HG02571 (cell line): Measurements from ENCODE around the gene ZNF460.

Source experiments
- ATAC-seq: cut with Tn5 transposase; IDR thresholded peaks from one replicate; pipeline ENCODE4 v1.9.1; 2021; ENCODE audit warnings: mild to moderate bottlenecking, moderate library complexity; ENCODE audit not compliant: unreplicated experiment

The ZNF460 gene

GRCh38 chr19:57338877-57339276 lies 58.6 kb downstream of the ZNF460 start:
- ATAC-seq = no peak

GRCh38 chr19:57342582-57342981 lies 62.3 kb downstream of the ZNF460 start:
- no peak for ATAC-seq
